HG03039 (cell line): Measurements from ENCODE around the gene THSD4.

Experiments used
- ATAC-seq: cut with Tn5 transposase; IDR thresholded peaks from one replicate; pipeline ENCODE4 v1.9.1; 2021; ENCODE audit warnings: mild to moderate bottlenecking, moderate library complexity; ENCODE audit not compliant: unreplicated experiment

The THSD4 gene

DNA sequence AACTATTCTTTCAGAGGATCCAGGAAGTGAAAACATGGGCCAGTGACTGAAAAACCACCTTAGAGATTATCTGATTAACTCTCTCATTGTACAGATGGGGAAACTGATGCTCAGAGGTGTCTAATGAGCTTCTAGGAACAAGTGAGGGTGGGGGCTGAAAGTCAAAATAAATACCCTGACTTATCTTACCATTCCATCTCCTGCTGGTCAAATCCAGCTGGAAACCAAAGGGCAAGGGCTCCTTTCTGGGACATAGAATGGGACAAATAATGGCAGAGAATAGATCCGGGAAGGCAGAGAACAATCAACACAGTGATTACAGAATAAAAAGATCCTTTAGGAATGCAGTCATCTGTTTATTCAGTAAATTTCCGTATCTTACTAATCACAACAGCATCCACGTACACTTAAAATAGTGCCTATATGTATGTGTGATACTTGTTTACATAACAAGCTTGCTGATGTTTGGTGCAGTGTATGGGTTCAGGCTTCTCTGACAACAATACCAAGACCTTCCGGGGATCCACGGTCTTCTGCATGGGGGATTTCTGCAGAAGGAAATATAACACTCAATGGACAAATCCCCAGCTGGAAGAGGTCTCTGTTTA is 173.2 kb downstream of the THSD4 start:
- ATAC-seq, result no peak

DNA sequence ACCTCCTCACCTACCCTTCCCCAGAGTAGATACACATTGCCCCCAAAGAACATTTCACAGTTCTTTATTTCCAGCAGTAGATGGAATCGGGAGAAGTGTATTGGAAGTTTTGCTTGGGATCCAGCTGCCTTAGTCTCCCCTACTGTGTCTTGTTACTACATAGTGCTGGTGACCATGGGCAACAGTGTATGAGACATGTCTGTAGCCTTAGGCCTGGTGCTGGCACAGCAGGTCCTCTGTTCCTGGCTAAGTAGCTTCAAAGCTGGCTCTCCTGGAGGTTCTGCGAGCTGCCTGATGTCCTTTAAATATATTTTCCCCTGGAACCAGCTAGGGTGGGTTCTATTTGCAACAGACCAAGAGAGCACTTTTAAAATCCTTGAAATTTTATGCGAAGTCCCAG is 174.7 kb downstream of the THSD4 start:
- ATAC-seq, result no peak

DNA sequence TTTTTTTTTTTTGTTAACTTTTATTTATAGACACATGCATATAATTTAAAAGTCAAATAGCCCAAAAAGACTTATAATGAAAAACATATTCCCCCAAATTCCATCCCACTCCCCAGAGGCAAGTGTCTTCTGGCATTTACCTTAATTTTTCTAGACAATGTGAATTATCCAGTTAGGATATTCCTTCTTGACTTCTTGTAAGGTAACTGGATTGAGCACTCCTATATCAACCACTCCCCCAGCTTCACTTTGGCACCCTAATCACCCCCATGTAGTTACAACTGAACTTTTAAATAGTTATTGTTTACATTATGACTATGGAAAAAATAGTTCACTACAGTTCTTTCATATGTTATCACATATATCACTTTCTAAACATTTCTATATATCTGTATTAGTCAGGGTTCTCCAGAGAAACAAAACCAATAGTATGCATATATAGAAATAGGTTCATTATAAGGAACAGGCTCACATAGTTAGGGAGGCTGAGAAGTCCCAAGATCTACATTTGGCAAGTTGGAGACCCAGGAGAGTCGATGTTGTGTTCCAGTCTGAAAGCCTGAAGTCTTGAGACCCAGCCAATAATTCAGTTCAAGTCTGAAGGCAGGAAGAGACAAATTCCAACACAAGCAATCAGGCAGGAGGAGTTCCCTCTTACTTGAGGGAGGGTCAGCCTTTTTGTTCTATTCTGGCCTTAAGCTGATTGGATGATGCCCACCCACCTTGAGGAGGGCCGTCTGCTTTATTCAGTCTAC is 175.8 kb downstream of the THSD4 start:
- ATAC-seq, result no peak

DNA sequence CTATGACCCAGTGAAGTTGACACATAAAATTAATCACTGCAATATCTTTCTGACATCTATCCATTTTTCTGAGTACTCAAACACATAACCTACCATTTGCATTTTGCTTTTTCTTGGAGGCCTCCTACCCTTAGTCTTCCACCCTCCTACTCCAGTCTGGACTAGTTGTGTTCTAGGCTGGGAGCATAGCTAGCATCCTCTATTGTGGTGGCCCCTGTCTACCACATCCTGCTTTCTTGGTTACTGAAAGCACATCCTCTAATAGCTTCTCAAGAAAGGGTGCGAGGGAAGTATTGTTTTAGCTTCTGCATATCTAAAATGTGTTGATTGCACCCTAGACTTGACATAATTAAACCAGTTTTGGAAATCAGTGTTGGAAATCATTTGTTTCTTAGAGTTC is 176.5 kb downstream of the THSD4 start:
- ATAC-seq, result no peak

DNA sequence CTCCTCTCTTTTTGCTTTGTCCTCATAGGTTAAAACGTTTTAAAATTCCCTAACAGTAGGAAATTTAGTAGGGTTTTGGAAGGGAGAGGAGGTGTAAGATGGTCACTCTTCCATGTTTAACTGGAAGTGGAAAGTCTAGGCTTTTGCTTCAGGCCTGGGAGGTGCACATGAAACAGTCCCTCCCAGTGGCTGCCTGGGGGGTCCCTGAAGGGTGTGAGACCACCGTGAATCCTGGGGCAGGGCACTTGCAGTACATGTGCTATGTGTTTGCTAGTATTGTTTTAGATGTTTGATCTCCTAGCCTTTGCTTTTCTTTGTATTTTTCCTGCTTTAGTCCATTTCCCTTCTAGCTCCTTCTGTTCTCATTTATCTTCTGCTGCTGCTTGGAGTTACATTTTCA is 178.5 kb downstream of the THSD4 start:
- ATAC-seq, result no peak

DNA sequence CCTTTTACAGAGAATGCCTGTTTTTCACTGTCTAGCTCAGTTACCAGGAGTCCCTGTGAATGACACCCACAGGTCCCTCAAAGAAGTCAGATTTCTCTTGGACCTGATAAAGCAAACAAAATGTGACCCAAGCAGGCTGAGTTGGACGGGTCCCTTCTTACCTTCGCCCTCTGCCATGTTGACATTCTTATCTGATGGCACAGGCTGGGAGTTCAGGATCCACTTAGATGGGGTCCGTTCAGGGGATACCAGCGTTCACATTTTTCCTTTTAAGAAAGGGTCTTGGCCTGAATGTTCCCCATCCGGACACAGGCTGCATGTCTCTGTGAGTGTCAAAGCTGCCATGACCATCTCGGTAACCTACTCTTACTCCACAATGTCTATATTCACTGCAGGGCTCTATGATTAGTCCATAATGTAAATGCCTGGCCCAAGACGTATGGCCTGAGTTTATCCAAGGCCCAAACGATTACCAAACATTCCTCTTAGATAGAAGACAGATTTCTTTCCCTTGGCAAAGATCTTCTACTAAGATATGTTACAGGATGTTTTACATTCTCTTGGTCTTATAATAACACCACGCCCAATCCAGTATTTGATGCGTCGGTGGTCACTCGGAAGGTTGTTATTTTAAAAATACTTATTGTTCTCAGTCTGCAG is 179.1 kb downstream of the THSD4 start:
- no peak for ATAC-seq

GRCh38 chr15:71294911-71295602 is 179.8 kb downstream of the THSD4 start:
- no peak for ATAC-seq

GRCh38 chr15:71295603-71296314 is 180.5 kb downstream of the THSD4 start:
- ATAC-seq, result no peak

DNA sequence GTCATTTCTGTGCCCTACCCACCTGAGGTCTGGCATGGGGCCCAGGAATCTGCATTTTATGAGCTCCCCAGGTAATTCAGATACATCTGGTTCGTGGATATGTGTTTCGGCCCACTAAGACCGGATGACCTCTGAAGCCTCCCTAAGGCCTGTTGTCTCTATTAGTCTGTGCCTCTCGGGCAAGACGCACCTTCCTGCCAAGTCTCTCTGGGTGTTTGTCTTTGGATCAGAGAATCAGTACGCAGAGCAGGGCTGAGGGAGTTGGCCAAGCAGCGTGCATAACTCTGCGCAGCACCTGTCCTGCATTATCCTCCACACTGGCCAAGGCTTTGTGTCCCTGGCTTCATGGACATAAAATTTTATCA is 181.0 kb downstream of the THSD4 start:
- ATAC-seq, result no peak

GRCh38 chr15:71301958-71302621 is 186.8 kb downstream of the THSD4 start:
- no peak for ATAC-seq

- no peak for ATAC-seq
Measured at GRCh38 chr15:71302861-71303410, 187.7 kb downstream of the THSD4 start.

GRCh38 chr15:71303977-71304376 is 188.7 kb downstream of the THSD4 start:
- no peak for ATAC-seq

DNA sequence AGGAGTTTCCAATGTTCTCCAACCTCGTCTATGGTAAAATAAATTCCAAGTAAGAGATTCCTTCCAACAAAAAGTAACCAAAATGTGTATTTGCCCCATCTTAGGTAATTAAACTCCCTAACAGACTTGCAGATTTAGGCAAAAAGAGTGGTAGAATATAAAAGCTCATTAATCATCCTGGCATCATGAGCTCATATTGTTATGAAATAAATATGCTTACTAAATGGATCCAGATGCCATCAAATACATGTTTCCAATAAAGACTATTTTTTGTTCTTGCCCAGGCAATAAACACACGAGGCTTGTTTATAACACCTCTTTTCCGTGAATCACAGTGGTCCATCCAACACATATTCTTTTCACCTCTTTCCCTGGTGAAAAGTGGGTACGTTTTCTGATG is 189.4 kb downstream of the THSD4 start:
- no peak for ATAC-seq

- no peak for ATAC-seq
Measured at GRCh38 chr15:71306538-71306937, 191.3 kb downstream of the THSD4 start.

- ATAC-seq, result no peak
Measured at GRCh38 chr15:71312194-71312708, 197.0 kb downstream of the THSD4 start.

GRCh38 chr15:71312731-71313460 is 197.6 kb downstream of the THSD4 start:
- no peak for ATAC-seq

DNA sequence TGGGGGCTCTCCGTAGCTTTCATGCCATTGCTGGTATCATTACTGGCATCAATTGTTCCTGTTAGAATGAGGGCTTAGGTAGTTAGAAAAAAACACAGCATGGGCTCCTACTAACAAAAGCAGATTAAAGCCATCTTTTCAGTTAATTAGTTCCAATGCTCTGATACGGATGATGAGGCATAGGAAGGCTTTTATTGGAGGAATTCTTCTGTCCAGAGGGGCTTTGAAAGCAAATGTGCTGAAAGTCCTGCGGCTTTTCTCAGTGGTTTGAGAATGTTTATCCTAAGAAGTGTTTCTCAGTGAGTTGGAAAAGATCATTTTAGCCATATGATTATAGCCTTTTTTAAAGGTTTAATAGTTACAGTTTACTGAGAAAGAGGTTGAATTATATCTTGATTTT is 198.5 kb downstream of the THSD4 start:
- ATAC-seq, result no peak

- ATAC-seq, result no peak
Measured at GRCh38 chr15:71314956-71315537, 199.8 kb downstream of the THSD4 start.

DNA sequence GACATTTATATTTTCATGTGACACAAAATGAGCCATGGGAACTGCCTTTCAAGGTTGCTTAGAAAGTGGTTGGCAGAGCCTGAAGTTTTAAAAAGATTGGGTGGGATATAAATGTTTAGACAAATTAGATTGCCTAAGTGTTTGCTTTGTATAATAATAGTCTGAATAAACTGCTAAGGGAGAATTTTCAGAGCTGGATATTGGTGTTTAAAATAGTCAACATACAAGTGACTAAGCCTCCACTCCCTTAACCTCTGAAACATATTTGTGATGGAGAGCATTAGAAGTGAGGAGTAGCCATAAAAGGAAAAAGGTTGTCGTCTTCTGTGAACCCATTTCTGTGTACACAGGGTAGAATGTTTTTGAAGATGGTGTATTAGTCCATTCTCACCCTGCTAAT is 201.6 kb downstream of the THSD4 start:
- ATAC-seq, result no peak
